Measurements from ENCODE around the gene NUMA1.

NUMA1 gene

DNA sequence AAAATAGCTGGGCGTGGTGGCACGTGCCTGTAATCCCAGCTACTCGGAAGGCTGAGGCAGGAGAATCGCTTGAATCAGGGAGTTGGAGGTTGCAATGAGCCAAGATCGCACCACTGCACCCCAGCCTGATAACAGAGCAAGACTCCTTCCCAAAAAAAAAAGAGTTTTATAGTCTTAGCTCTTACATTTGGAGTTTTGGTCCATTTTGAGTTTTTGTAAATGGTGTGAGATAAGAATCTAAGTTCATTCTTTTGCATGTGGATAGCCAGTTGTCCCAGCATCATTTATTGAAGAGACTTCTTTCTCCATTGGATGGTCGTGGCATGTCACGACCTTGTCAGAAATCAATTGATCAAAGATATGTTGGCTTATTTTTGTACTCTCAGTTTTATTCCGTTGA lies 116.9 kb downstream of the NUMA1 start:
- no peak for TF ChIP-seq TAF1 (IDR thresholded peaks at IDR 0.05; ENCODE audit: borderline replicate concordance, insufficient read depth, low read length)
- no peak for TF ChIP-seq FOXP2 (optimal IDR thresholded peaks at IDR 0.05; ENCODE audit: borderline replicate concordance, extremely low read depth, extremely low read length, insufficient read depth)
- TF ChIP-seq SIN3A (IDR thresholded peaks at IDR 0.05; ENCODE audit: borderline replicate concordance, insufficient read depth, low read length): no peak
- TF ChIP-seq, protein P1, sequence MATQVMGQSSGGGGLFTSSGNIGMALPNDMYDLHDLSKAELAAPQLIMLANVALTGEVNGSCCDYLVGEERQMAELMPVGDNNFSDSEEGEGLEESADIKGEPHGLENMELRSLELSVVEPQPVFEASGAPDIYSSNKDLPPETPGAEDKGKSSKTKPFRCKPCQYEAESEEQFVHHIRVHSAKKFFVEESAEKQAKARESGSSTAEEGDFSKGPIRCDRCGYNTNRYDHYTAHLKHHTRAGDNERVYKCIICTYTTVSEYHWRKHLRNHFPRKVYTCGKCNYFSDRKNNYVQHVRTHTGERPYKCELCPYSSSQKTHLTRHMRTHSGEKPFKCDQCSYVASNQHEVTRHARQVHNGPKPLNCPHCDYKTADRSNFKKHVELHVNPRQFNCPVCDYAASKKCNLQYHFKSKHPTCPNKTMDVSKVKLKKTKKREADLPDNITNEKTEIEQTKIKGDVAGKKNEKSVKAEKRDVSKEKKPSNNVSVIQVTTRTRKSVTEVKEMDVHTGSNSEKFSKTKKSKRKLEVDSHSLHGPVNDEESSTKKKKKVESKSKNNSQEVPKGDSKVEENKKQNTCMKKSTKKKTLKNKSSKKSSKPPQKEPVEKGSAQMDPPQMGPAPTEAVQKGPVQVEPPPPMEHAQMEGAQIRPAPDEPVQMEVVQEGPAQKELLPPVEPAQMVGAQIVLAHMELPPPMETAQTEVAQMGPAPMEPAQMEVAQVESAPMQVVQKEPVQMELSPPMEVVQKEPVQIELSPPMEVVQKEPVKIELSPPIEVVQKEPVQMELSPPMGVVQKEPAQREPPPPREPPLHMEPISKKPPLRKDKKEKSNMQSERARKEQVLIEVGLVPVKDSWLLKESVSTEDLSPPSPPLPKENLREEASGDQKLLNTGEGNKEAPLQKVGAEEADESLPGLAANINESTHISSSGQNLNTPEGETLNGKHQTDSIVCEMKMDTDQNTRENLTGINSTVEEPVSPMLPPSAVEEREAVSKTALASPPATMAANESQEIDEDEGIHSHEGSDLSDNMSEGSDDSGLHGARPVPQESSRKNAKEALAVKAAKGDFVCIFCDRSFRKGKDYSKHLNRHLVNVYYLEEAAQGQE (IDR thresholded peaks at IDR 0.05; ENCODE audit: insufficient read depth in 1 of 2, low read depth in 2 of 2, low read length in 2 of 2): no peak
- no peak for TF ChIP-seq POLR2AphosphoS5 (IDR thresholded peaks at IDR 0.05; ENCODE audit: low read depth, low read length)

DNA sequence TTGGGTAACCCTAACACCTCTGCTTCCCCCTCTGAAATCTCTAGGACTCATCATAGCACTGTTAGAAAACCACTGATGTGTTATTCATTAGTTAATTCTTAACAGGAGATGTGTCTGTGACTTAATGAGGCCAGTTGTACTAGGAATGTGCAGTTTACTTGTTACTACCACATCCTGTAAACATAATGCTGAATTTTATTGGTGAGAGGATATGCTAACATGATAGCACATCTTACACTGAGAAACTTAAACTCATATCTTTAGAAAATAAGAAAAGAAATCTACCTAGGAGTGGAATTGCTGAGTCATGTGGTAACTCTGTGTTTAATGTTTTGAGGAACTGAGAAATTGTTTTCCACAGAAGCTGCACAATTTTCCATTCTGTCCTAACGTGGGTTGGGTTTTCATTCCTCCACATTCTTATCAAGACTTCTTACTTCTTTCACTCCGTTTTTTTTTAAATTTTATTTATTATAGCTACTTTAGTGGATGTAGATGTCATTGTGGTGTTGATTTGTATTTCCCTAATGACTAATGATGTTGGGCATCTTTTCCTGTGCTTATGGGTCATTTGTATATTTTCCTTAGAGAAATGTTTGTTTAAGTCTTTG lies 117.8 kb downstream of the NUMA1 start:
- TF ChIP-seq SIN3A (IDR thresholded peaks at IDR 0.05; ENCODE audit: borderline replicate concordance, insufficient read depth, low read length) (no peak), TAF1 (IDR thresholded peaks at IDR 0.05; ENCODE audit: borderline replicate concordance, insufficient read depth, low read length) (no peak), POLR2AphosphoS5 (IDR thresholded peaks at IDR 0.05; ENCODE audit: low read depth, low read length) (no peak), FOXP2 (optimal IDR thresholded peaks at IDR 0.05; ENCODE audit: borderline replicate concordance, extremely low read depth, extremely low read length, insufficient read depth) (no peak)
- TF ChIP-seq, protein P1 (IDR thresholded peaks at IDR 0.05; ENCODE audit: insufficient read depth in 1 of 2, low read depth in 2 of 2, low read length in 2 of 2): no peak

DNA sequence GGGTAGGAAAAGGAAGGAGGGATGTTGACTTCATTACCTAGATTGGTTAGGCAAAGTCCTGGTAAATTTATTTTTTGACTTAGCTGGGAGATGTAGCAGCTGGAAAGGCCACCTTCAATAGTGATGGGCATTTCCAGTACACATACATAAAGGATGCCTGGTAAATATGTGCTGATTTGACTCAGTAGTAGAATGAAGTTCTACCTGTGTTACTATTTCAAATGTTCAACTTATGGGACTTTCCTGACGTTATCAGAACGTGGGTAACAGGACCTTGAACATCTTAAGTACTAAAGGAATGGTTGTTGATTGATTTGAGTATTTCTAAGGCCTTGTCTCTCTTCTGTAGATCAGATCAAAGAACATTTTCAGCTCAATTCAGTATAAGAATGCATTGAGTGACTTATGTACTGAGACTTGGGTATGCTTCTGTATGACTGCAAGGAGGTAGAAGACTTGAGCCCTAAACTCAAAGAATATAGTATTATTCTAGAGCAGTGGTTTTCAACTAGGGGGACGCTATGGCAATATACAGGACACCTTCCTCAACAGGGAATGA lies 124.4 kb downstream of the NUMA1 start:
- no peak for TF ChIP-seq SIN3A (IDR thresholded peaks at IDR 0.05; ENCODE audit: borderline replicate concordance, insufficient read depth, low read length)
- no peak for TF ChIP-seq TAF1 (IDR thresholded peaks at IDR 0.05; ENCODE audit: borderline replicate concordance, insufficient read depth, low read length)
- no peak for TF ChIP-seq FOXP2 (optimal IDR thresholded peaks at IDR 0.05; ENCODE audit: borderline replicate concordance, extremely low read depth, extremely low read length, insufficient read depth)
- TF ChIP-seq, protein P1 (IDR thresholded peaks at IDR 0.05; ENCODE audit: insufficient read depth in 1 of 2, low read depth in 2 of 2, low read length in 2 of 2): no peak
- no peak for TF ChIP-seq POLR2AphosphoS5 (IDR thresholded peaks at IDR 0.05; ENCODE audit: low read depth, low read length)
